Right hindlimb (tissue), 1 donor: ENCODE results near the gene CASP10.
"Not testable (repeated sequence)": the region's sequence is repeated elsewhere in the genome, so short reads cannot be mapped to it uniquely, and the experiment has no call there.

Experiments used
- DNase-seq: peaks from one replicate; pipeline ENCODE4 v3.0.0-alpha.2; 2018

Gene CASP10, protein sequence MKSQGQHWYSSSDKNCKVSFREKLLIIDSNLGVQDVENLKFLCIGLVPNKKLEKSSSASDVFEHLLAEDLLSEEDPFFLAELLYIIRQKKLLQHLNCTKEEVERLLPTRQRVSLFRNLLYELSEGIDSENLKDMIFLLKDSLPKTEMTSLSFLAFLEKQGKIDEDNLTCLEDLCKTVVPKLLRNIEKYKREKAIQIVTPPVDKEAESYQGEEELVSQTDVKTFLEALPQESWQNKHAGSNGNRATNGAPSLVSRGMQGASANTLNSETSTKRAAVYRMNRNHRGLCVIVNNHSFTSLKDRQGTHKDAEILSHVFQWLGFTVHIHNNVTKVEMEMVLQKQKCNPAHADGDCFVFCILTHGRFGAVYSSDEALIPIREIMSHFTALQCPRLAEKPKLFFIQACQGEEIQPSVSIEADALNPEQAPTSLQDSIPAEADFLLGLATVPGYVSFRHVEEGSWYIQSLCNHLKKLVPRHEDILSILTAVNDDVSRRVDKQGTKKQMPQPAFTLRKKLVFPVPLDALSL

DNA sequence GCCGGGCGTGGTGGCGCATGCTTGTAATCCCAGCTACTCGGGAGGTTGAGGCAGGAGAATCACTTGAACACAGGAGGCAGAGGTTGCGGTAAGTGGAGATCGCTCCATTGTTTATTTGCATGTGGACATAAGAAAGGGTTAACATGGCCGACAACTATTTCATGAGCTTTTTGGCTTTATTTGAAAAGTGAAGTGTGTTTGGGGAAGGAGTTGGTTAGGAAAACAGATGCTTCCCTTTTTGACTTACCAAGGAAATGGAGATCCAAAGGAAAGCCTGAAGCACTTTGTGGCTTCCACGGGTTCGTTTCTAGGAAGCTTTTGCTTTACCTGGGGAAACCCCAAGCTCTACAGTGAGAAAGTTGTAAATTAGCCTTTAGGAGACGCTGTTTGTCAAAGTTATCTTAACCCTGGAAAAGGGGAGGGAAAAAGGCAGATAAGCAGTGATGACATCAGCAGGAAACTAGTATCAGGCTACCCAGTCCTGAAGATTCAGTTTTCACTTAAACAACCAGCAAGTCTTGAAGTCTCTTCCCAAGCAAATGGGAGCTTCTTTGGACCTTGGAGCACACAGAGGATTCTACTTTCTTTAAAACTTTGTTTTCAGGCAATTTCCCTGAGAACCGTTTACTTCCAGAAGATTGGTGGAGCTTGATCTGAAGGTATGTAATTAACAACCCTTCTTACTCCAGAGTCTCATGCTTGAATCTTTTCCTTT is at the start of gene CASP10:
TSS of gene CASP10 (plus strand) at position 492 of the 715 bp plus-strand sequence. CDS start 2,637 bp downstream, outside the sequence.
- no peak for DNase-seq

DNA sequence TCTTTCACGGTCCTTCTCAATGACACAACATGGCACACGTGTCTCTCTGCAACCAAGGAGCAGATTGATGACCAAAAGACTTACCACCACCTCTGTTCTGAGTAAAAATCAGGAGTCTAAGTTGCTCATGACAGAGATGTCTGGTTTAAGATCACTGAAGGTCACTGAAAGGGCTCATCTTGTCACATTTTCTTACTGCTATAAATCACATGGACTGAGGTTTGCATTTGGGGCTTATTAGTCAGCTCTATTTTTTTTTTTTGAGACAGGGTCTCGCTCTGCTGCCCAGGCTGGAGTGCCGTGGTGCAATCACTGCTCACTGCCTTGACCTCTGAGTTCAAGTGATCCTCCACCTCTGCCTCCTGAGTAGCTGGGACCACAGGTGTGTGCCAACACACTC is 47.6 kb upstream of the CASP10 start:
- DNase-seq = no peak

DNA sequence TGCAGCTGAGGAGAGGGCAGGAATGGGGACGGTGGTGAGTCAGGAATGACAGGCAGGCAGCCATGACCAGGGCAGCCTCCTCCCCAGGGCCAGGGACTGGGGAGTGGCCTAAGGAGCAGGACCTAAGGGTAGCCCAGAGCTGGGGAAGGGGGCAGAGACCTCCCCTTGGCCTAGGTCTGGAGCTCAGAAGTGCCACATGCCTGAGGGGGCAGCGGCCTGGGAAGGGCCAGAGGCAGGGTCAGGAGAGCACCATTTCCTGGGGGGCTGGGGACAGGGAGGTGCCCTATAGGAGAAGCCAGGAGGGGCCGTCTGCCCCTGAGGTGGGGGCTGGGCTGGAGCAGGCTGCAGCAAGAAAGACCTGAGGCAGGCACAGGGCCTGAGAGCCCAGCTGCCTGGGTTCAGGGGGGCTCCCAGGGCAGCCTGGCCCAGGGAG is 46.0 kb upstream of the CASP10 start:
- DNase-seq = no peak

DNA sequence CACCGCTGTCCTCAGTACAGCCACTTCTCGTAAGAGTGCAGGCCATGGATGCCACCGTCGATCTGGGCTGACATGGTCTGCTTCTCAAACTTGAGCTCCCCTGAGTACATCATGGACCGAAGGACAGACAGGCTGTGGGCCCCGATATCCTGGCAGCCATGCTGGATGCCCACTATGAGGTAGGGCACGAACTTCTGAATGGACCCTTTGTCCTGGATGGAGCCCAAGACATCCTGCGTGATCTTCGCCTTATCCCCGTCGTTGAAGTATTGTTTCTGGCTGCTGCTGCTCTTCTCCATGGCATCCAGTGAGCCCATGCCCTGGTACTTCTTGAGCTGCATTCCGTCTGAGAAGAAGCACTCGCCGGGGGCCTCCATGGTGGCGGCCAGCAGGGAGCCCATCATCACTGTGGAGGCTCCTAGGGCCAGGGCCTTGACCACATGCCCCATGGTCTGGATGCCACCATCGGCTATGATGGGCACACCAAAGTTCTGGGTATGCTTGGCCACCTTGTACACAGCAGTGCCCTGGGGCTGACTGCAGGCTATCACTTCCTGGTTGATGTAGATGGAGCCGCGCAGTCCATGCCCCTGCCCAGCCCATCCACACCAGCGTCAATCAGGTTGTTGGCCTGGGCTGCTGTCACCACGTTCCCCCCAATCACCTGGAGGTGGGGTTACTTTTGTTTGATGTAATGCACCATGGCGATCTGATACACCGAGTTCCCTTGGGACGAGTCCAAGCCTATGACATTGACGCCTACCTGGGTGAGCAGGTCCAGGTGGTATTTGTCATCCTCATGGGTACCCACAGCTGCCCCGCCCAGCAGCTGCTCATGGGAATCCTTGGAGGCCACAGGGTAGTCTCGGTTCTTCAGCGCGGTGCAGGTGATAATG is 45.2 kb upstream of the CASP10 start:
- DNase-seq = no peak

DNA sequence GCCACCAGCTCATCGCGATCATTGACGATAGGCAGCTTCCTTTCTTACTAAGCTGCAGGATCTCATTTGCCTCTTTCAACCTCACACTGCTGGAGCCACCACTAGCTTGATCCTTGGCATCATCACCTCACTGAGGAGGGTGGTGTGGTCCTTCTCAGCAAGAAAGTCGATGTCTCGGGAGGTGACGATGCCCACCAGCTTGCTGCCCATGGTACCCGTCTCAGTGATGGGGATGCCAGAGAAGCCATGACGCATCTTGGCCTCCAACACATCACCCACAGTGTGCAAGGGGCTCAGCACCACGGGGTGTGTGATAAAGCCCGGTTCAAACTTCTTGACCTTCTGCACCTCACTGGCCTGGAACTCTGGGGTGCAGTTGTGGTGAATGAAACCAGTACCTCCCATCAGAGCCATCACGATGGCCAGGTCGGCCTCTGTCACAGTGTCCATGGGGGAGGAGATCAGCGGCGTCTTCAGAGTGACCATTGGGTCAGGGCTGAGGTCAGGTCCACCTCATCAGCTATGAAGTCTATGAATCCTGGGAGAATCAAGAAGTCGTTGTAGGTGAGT is 44.5 kb upstream of the CASP10 start:
- no peak for DNase-seq

DNA sequence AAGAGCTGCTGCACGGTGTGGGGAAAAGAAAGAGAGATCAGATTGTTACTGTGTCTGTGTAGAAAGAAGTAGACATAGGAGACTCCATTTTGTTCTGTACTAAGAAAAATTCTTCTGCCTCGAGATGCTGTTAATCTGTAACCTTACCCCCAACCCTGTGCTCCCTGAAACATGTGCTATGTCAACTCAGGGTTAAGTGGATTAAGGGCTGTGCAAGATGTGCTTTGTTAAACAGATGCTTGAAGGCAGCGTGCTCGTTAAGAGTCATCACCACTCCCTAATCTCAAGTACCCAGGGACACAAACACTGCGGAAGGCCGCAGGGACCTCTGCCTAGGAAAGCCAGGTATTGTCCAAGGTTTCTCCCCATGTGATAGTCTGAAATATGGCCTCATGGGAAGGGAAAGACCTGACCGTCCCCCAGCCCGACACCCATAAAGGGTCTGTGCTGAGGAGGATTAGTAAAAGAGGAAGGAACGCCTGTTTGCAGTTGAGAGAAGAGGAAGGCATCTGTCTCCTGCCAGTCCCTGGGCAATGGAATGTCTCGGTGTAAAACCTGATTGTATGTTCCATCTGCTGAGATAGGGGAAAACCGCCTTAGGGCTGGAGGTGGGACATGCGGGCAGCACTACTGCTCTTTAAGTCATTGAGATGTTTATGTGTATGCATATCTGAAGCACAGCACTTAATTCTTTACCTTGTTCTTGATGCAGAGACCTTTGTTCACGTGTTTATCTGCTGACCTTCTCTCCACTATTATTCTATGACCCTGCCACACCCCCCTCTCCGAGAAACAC is 43.8 kb upstream of the CASP10 start:
- DNase-seq = not testable (repeated sequence)

DNA sequence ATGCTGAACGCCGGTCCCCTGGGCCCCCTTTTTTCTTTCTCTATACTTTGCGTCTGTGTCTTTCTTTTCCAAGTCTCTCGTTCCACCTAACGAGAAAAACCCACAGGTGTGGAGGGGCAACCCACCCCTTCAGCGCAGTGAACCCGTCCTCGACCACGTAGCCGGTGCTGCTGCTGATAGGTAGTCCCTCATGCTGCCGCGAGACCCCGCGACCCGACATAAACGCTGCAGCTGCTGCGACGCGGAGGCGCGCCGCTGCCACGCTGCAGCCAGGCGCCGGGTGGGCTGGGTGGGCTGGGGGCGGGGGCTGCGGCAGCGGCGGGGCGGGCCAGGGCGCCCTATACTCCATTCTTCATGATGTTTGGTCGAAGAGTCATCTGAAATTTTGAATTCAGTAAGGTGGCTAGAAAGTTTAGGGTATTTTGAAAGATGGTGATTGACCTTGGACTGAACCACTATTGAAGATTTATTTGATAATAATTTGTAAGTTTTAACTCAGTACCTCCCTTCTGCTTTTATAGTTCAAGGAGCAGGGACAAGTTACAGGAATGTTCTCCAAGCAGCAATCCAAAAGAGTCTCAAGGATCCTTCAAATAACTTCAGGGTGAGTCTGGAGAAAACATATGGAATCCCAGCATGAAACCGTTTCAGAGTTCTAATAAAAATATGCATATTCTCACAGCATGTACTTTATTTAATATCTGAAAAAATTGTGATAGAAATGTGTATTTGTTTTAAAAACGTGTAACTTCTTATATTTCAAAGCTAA is 42.9 kb upstream of the CASP10 start:
- DNase-seq = no peak

DNA sequence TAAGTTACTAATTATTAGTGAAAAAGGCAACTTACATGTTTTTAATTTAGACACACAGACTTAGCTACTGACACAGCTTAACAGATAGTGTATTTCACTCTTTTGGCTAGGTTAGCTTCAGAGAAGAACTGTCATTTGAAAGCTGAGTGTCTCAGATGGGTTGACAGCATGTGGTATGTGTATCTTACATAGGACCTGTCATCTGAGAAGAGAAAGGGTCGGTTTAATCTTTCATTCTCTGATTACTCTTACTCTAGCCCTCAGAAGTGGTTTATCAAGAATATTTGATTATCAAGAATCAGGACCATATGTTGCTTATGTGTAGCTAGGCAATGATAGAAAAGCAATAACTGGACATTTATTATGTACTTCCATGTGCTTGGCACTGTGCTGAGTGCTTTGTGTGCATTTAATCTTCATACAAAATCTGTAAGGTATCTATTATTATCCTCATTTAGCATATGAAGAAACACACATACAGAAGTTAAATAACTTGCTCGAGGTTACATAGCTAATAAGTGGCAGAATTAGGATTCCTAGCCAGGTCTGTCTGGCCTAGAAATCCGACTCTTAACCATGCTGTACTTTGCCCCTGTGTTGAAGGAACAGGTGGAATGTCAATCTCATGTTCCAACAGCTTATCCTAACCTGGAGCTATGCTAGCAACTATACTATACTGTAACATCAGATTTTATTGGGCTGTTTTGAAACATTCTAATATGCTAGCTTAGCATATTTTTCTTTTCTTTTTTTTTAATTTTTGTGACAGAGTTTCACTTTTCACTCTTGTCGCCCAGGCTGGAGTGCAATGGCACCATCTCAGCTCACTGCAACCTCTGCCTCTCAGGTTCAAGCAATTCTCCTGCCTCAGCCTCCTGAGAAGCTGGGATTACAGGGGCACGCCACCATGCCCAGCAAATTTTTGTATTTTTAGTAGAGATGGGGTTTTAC is 38.6 kb upstream of the CASP10 start:
- no peak for DNase-seq

DNA sequence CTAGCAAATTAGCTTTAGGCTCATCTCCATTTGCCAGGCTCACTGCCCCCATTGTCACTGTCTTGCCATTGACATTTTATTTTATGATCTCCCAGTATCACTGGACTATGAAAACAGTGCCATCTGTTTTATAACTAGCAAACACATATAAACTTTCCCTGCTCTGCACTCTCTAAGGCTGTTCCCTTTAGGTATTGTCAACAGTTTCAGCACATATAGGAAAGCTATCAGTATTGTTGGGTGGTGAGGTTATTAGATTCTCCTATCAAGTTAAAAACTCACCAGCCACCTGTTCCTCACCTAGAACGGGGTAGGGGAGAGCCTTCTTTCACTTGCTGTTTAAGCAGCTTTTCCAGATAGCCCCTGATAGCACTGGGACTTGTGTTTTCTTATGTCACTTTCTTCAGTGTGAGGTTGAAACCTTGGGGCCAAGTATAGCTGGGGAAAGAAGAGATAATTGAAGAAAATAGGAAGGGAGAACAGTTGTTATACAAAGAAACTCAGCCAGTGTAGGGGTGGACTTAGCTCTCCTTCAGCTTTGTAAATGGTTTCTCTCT is 34.4 kb upstream of the CASP10 start:
- DNase-seq = no peak

DNA sequence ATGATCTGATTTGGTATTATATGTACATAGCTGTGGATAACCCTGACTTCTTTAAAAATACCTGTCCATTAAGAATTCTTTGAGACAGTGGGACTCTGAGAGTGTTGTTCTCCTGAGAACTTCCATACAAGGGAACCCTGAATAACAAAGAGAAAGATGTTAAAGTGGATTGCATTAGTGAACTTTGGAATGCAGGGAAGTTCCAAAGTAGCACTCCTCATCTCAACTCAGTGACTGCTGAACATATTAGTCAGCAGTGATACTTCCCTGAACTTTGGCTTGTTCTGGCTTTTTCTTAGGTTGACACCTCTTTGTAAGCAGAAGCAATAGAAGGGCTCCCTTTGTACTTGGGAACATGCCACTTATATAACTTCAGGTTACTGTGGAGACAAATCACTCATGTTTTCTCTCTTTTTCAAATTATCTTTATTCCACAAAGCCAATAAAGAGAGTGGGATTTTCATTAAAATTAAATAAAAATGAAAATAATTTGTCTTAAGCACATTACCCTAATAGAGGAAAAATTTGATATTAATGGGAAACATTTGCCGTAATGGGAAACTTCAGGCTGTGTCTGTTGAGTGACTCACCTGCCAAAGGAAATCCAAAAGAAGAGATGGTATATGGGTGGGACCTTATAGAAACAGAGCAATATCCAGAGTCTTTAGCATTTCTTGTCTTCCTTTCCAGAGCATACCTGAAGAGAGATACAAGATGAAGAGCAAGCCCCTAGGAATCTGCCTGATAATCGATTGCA is 33.7 kb upstream of the CASP10 start:
- DNase-seq = no peak

DNA sequence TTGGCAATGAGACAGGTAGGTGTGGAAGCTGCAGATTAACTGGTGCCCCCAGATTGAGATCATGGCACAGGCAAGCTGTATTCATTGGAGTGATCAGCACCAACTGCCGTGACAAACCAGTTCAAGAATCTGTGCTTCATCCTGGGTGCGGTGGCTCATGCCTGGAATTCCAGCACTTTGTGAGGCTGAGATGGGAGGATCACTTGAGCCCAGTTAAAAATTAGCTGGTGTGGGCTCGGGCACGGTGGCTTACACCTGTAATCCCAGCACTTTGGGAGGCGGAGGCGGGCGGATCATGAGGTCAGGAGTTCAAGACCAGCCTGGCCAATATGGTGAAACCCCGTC is 33.1 kb upstream of the CASP10 start:
- DNase-seq = not testable (repeated sequence)

DNA sequence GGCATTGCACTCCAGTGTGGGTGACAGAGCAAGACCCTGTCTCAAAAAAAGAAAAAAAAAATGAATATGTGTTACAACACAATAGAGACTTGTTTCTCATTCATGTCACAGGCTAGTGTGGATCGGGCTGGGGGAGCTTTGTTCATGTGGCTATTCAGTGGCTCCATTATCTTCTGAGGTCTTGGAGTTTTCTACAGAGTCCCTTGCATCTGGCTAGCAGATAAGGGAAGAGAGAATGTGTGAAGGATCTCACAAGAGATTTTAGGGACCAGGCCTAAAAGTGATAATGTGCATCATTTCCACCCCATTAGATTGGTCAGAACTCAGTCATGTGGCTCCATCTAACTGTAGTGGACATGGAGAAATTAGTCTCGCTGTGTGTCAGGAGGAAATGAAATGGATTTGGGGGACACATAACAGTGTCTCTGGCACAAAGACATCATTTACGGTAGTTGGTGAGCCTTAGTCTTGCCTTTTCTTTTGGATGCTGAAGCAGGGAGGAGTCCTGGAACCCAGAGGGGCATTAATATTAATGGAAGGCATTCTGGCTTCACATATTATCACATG is 32.4 kb upstream of the CASP10 start:
- DNase-seq = no peak

DNA sequence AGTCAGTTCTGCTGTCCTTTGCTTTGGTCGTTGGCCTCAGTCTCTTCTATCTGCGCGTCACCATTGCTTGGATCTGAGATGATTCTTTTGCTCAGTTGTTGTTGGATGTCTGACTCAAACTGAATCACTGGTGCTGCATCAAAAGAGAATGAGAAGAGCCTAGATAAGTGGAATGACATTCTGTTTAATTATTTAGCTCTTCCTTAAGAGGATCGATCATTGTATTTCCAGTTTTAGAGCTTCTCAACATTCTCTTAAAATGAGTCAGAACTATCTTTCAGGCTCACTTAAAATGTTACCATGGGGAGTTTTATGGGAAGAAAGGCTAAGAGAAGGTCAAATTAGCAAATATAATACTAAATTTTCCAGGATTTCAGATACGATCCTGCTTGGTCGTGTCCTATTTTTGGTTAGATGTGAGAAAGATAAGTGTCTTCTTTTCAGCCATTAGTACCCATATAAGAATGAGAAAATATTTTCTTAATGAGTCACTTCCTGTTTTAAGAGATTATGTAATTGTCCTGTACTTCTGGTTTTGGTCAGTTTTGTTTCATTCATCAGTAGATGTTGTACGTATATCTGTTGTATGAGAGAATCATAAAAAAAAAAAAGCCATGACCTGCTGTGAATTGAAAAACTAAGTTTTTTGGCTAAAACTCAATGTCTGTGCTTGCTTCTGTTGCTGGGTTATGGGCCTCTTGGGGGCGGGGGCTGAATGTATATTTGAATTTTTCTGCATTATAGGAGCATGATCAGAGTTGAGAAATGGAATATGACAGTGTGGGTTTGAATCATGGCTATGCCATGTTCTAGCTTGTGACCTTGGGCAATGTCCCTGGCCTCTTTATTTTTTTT is 31.6 kb upstream of the CASP10 start:
- DNase-seq = no peak

DNA sequence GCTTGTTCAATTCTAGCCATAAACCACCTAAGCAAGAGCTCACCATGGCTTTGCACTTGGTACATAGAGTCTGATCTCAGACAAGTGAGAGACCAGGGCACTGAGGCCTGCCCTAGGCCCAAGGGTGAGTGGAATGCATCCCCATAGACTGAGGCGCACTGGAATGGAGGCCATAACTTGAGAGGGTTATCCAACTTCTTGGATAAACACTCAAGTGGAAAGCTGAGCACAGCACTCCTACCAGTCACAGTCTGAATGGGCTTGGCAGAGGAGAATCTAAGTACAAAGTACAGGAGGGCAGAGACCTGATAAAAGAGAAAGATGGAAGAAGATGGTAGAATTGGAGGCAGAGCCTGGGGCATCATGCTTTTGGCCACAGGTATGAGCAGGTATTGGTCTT is 30.4 kb upstream of the CASP10 start:
- no peak for DNase-seq

DNA sequence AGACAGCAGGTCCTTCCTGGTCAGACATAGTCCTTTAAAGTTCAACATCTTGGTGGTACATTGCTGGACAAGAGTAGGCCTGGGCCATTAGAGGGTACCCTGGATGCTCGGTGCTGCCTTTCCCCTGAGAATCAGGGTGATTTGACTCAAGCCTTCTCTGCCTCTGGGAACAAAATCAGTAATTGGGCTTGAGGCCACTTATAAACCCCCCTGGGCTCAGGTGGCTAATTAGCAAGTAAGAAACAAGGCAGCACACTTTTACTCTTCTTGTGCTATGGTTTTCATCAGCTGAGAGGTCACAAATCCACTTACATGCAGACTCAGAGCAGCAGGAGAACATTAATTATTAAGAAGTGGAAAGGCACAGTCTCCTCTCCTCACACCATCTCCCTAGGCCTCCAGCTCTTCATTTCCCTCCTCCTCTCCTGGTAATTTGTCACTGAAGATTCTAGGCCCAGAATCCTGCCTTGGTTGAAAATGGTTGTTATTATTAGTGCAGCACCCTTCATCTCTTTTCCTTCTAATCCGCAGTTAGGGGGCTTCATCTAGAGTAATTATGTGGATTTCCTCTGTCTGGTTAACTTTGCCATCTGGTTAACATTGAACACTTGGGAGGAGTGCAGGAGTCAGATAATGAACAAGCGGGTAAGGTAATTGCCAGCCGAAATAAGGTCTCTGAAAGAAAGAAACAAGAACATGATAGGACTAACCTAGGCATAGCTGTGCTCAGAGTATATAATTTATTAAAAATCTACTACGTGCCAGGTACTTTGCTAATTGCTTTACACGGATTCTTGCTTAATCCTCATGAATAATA is 29.7 kb upstream of the CASP10 start:
- no peak for DNase-seq

DNA sequence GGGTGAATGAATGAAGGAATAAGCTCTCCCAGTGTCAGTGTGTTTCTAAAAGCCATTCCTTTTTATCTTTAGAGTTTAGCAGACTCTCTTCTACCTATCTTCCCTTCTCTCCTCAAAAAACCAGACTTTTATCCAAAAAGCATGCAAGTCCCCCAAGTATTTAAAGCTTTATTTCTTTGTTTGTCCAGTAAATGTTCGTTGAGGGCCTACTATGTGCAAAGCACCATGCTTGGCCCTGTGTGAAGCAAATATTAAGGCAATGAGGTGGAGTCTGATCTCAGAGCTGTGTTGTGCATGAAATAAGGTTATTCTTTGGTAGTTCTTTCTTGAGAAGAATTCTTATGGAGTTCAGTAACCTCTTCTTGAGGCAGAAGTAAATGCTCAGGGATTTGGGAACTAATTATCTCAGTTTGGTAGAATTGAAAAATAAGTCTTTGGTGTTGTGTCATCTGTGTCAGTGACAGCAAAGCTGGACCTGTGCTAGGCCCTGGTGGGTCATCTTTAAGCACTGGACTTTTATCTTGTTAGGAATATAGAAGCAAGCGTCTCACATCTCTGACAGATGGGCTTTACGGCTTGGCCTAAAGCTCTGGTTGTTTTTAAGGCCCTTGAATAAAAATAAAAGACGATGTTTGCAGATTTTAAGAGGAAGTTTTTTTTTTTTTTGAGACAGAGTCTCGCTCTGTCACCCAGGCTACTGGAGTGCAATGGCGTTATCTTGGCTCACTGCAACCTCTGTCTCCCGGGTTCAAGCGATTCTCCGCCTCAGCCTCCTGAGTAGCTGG is 28.1 kb upstream of the CASP10 start:
- no peak for DNase-seq
